GM20000 (cell line): ENCODE data around the gene DPH3.

Source experiments
- DNase-seq: peaks from one replicate; pipeline ENCODE4 v3.0.0; 2012; ENCODE audit warnings: low spot score
- TF ChIP-seq, protein P1 (sequence below): IDR thresholded peaks from 2 replicates; pipeline ENCODE4 v1.5.1; 2012; ENCODE audit warnings: mild to moderate bottlenecking, control low read depth; ENCODE audit errors: extremely low read depth, missing control alignments

DPH3 gene

DNA sequence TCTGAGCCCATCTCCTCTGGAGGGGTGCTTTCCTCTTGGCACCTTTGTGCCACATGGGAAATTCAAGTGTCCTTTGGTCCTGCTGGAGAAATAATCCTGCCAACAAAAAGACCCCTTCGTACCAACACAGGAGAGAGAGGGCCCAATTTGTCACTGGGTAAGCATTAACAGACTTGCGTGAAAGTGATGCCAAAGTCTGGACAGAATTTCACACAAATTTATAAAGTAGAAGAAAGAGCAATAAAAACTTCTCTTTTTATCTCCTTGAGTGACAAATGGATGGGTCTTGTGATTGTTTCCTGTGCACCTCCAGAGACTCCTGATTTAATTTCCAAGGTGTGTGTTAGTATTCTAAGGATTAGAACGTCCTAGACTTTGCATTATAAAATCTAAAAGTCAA, 14.9 kb downstream of the DPH3 start:
- TF ChIP-seq, protein P1, sequence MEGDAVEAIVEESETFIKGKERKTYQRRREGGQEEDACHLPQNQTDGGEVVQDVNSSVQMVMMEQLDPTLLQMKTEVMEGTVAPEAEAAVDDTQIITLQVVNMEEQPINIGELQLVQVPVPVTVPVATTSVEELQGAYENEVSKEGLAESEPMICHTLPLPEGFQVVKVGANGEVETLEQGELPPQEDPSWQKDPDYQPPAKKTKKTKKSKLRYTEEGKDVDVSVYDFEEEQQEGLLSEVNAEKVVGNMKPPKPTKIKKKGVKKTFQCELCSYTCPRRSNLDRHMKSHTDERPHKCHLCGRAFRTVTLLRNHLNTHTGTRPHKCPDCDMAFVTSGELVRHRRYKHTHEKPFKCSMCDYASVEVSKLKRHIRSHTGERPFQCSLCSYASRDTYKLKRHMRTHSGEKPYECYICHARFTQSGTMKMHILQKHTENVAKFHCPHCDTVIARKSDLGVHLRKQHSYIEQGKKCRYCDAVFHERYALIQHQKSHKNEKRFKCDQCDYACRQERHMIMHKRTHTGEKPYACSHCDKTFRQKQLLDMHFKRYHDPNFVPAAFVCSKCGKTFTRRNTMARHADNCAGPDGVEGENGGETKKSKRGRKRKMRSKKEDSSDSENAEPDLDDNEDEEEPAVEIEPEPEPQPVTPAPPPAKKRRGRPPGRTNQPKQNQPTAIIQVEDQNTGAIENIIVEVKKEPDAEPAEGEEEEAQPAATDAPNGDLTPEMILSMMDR, result no peak
- DNase-seq, result no peak

DNA sequence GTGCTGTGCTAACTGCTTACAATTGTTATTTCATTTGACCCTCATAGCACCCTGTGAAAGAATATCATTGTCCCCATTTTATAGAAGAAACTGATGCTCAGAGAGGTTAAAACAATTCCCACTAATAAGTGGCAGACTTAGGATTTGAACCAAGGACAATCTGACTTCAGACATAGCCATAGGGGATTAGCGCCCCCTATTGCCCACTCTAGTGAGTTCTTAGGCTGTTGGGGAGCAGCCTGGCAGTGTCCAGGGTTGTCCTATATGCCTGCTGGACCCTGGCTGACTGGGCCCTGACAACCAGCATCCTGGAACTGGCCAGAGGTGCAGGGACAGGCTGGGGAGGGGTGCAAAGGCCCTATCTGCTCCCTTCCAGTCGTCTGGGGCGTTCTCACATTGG, 15.4 kb downstream of the DPH3 start:
- DNase-seq, result no peak
- TF ChIP-seq, protein P1, result peak; percentile 49

DNA sequence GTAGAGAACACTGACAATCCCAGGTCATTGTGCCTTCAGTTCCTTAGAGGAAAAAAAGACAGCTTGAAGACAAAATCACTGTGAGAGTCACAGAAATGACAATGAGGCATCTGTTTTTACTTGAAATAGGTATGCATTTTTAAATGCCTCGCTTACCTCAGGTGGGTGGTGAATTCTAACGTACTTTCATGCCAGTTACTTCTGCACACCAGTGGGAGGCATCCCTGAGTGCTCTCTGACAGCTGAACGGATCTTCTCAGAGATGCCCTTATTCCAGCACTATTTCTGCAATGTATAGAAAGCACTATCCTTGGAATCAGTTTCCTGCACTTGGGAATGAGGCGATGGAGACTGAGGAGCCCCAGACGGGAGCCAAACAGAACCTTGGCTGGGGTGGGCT, 16.2 kb downstream of the DPH3 start:
- DNase-seq, result no peak
- TF ChIP-seq, protein P1, result no peak

DNA sequence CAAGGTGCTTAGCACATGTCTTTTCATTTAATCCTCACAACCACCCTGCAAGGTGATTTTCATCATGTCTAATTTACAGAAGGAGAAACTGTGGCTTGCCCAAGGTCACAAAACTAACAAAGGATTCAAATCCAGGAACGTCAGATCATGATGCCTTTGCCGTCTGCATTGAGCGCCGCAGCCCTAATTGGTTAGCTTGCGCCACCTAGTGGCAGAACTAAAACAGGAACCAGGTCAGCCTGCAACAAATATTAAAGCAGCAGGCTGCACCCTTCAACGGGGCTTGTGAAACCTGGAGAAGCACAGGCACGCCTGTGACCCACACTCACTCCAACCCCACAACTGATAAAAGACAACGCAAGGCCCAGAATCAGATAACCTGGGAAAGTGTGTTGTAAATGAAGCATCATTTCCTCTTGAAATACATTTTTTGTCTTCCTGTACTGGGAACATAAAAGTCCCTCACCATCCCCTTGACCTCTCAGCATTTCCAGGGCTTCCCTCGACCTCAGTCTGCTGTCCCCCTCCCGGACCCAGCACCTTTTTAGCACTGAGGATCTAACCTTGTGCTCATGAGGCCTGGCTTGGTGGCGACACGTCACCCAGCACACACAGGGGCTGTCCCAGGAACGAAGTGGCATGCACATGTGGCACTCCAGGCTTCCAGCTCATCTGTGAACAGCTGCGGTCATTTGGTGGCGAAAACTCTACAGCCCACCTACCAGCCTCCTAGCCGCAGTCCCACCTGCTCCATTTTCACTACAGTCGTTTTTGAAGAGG, 17.3 kb downstream of the DPH3 start:
- TF ChIP-seq, protein P1, result peak; percentile 90
- DNase-seq, result peak; percentile 71

DNA sequence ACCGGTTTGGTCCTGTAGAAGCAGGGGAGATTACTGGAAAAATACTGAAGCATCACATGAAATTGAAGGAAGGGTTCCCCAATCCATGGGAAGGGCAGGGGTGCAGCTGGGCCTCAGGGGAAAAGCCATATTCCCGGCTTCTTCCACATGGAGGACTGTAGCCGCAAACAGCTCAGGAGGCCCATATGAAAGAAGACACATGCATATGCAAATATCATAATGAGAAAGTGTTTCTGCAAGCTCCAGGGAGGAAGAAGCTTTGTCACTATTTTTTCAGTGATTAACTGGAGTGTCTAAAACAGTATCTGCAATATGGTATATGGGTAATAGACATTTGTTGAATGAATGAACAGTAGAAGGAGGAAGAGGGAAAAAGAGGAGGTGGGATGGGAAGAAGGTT, 19.1 kb downstream of the DPH3 start:
- DNase-seq, result no peak
- TF ChIP-seq, protein P1, result no peak

DNA sequence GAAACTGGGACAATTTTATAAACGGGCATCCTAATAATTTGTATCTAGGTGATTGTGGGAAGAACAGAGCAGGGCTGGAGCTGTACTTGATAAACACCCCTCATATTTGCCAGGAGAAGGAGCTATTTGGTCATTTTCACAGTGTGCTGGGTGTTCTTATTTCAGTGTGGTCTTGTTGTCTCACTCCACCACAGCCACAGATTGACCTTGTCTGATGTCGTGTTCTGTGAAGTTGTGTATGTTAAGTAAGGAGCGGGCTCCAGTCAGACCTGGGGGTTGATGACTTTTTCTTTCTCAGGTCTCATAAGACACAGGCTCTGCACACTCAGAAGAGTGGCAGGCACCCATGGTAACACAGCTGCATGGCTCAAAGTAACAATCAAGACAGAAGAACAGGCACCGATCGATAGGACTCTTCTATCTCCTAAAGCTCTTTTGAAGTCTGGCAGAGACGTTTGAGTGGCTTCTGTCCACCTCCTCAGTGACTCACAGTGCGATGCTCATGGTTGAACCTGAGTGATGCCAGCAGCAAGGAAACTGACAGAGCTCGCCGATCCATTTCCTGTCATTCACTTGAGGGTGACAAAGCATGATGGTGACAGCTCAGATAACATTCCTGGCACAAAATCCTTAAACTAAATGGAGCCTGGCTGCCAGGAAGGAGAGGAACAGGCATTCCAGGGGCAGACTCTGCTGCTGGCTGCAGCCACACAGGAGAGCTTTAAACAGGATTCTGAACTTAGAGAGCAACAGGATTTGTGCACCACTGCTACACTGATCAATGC, 20.8 kb downstream of the DPH3 start:
- TF ChIP-seq, protein P1, result no peak
- no peak for DNase-seq

DNA sequence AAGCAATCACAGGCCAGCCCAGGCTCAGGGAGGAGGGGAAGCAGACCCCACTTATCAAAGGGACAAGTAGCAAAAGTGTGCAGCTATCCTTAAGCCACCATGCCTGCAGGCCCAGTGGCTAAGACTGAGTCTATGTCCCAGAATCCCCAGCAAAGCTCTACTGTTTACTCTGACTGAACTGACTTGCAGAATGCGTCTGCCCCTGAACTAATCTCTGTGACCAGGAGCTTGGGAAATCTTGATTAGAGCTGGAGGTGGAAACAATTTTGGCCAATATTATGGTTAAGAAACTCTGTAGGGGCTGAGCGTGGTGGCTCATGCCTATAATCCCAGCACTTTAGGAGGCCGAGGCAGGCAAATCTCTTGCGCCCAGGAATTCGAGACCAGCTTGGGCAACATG, 22.6 kb downstream of the DPH3 start:
- no peak for DNase-seq
- TF ChIP-seq, protein P1, result no peak
